ENCODE results near the gene NACC2. TPM values are rescaled to one million over a fixed set of nuclear protein-coding genes. Genes with fewer than 3 reads are reported as not detected.
"Not testable (repeated sequence)": the region's sequence is repeated elsewhere in the genome, so short reads cannot be mapped to it uniquely, and the experiment has no call there.

Gene NACC2
- polyA plus RNA-seq, 1 of the 3 experiments (the other 2 are of a cell fraction), result 22.1 TPM

DNA sequence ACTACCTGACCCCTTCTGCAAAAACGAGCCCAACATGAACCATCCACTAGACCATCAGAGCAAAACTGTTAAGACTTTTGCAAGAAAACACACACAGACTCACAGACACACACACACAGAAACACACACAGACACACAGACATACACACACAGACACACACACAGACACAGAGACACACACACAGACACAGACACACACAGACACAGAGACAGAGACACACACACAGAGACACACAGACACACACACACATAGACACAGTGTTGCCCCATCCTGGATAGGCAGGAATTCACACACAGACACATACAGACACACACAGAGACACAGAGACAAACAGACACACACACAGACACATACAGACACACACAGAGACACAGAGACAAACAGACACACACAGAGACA, 52.5 kb downstream of the NACC2 start:
- H3F3A ChIP-seq (replicated peaks; ENCODE audit: insufficient read depth), result peaks cover 5% of the 10 kb centered on the region
- H2AFZ ChIP-seq (ENCODE audit: low read depth), result no peak overlapping the region
- H3K4me3 ChIP-seq (ENCODE audit: low read depth in 2 of 2, low read length in 1 of 2), result no peak overlapping the region
- peaks cover 11 to 12% of the 10 kb centered on the region in 2 experiments for H3K36me3 ChIP-seq (replicated peaks in 1 of 2; ENCODE audit: control insufficient read depth in 1 of 2, insufficient read depth in 2 of 2, low read length in 1 of 2)
- ChIA-PET CTCF (interaction anchor here (1.7 kb wide), 1 partner anchor 9 kb away, joined by 7 read pairs; no protein-coding TSS in a partner anchor), POLR2A (no interaction called here)
- H3K79me2 ChIP-seq (ENCODE audit: insufficient read depth), result peaks cover 93% of the 10 kb centered on the region
- H3K9ac ChIP-seq, result no peak overlapping the region
- no peaks in the 10 kb centered on the region for H3K9me2 ChIP-seq
- H3K27me3 ChIP-seq (ENCODE audit: insufficient read depth), result no peaks in the 10 kb centered on the region
- no peak for TF ChIP-seq POLR2AphosphoS5 (IDR thresholded peaks at IDR 0.05; ENCODE audit: low read depth, low read length)
- TF ChIP-seq GABPA (IDR thresholded peaks at IDR 0.05; ENCODE audit: low read depth), result no peak
- TF ChIP-seq FOSL2 (IDR thresholded peaks at IDR 0.05; ENCODE audit: borderline replicate concordance, low read depth), result no peak
- no peak for TF ChIP-seq CHD2 (IDR thresholded peaks at IDR 0.05; ENCODE audit: low read length, partially characterized antibody)
- TF ChIP-seq EZH2phosphoT487 (IDR thresholded peaks at IDR 0.05; ENCODE audit: borderline replicate concordance, low read depth), result no peak
- TF ChIP-seq TAF1 (IDR thresholded peaks at IDR 0.05; ENCODE audit: borderline replicate concordance, low read depth, low read length), result no peak
- TF ChIP-seq SIN3A (IDR thresholded peaks at IDR 0.05; ENCODE audit: borderline replicate concordance, low read depth, low read length), result no peak
- TF ChIP-seq USF2 (IDR thresholded peaks at IDR 0.05; ENCODE audit: borderline replicate concordance, low read depth, low read length), result no peak
- TF ChIP-seq, protein P1, sequence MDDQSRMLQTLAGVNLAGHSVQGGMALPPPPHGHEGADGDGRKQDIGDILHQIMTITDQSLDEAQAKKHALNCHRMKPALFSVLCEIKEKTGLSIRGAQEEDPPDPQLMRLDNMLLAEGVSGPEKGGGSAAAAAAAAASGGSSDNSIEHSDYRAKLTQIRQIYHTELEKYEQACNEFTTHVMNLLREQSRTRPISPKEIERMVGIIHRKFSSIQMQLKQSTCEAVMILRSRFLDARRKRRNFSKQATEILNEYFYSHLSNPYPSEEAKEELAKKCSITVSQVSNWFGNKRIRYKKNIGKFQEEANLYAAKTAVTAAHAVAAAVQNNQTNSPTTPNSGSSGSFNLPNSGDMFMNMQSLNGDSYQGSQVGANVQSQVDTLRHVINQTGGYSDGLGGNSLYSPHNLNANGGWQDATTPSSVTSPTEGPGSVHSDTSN (IDR thresholded peaks at IDR 0.05), result no peak
- TF ChIP-seq FOXJ3 (CRISPR knock-in tag; IDR thresholded peaks at IDR 0.05), result no peak
- no peak for TF ChIP-seq NRF1 (IDR thresholded peaks at IDR 0.05; ENCODE audit: low read depth, low read length)
- TF ChIP-seq RFX5 (IDR thresholded peaks at IDR 0.05; ENCODE audit: low read length), result no peak
- H3K9me3 ChIP-seq, result peaks cover 17% of the 10 kb centered on the region; the same call in 1 of the 2 replicates
- DNase-seq, result no peak
- peaks cover 57% of the 10 kb centered on the region for H4K20me1 ChIP-seq (ENCODE audit: insufficient read depth)
- 46% methylated on average over 1 of the region's 1 CpG for WGBS (ENCODE audit: low lambda C conversion rate)
- H3K4me2 ChIP-seq, result no peak overlapping the region
- H3K4me1 ChIP-seq (ENCODE audit: control insufficient read depth in 1 of 2, insufficient read depth in 2 of 2, low read depth in 1 of 2, low read length in 1 of 2), result no peaks in the 10 kb centered on the region
- H3K27ac ChIP-seq (ENCODE audit: low read depth in 2 of 2, low read length in 1 of 2), result no peak overlapping the region

DNA sequence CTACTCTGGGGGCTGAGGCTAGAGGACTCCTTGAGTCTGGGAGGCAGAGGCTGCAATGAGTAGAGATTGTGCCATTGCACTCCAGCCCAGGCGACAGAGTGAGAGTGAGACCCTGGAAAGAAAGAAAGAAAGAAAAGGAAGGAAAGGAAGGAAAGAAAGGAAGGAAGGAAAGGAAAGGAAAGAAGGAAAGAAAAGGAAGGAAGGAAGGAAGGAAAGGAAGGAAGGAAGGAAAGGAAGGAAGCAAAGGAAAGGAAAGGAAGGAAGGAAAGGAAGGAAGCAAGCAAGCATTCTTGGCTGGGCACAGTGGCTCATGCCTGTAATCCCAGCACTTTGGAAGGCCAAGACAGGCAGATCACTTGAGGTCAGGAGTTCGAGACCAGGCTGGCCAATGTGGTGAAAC, 54.2 kb downstream of the NACC2 start:
- peaks cover 21% of the 10 kb centered on the region; the same call in 1 of the 2 replicates for H3K9me3 ChIP-seq
- H3K9me2 ChIP-seq; H3K27ac ChIP-seq (ENCODE audit: low read depth in 2 of 2, low read length in 1 of 2); H3F3A ChIP-seq (replicated peaks; ENCODE audit: insufficient read depth); POLR2A ChIA-PET; DNase-seq; H3K4me3 ChIP-seq (ENCODE audit: low read depth in 2 of 2, low read length in 1 of 2); H3K4me2 ChIP-seq; H3K27me3 ChIP-seq (ENCODE audit: insufficient read depth); H3K9ac ChIP-seq; H2AFZ ChIP-seq (ENCODE audit: low read depth); H3K4me1 ChIP-seq (ENCODE audit: control insufficient read depth in 1 of 2, insufficient read depth in 2 of 2, low read depth in 1 of 2, low read length in 1 of 2): not testable (repeated sequence)
- peaks cover 6 to 19% of the 10 kb centered on the region in 2 experiments for H3K36me3 ChIP-seq (replicated peaks in 1 of 2; ENCODE audit: control insufficient read depth in 1 of 2, insufficient read depth in 2 of 2, low read length in 1 of 2)
- CTCF ChIA-PET, result interaction anchor here (1.7 kb wide), 1 partner anchor 11 kb away, joined by 7 read pairs; no protein-coding TSS in a partner anchor
- 95% methylated on average over 2 of the region's 2 CpGs for WGBS (ENCODE audit: low lambda C conversion rate)
- peaks cover 52% of the 10 kb centered on the region for H4K20me1 ChIP-seq (ENCODE audit: insufficient read depth)
- H3K79me2 ChIP-seq (ENCODE audit: insufficient read depth), result peaks cover 95% of the 10 kb centered on the region
